Eye (tissue), 1 donor: ENCODE measurements around the gene VCAN.

Source experiments
- DNase-seq: peaks from one replicate; pipeline ENCODE4 v3.0.0-alpha.2; 2015

Gene VCAN

GRCh38 chr5:83539463-83539790, 67.9 kb downstream of the VCAN start:
- DNase-seq, result no peak

GRCh38 chr5:83540105-83540504, 68.6 kb downstream of the VCAN start:
- DNase-seq, result no peak

GRCh38 chr5:83540783-83541182, 69.2 kb downstream of the VCAN start:
- DNase-seq, result no peak

GRCh38 chr5:83542839-83543238, 71.3 kb downstream of the VCAN start:
- DNase-seq, result no peak

- no peak for DNase-seq
Measured at GRCh38 chr5:83543898-83544297, 72.4 kb downstream of the VCAN start.

GRCh38 chr5:83547161-83547560, 75.6 kb downstream of the VCAN start:
- no peak for DNase-seq

- DNase-seq, result no peak
Measured at GRCh38 chr5:83547889-83548288, 76.3 kb downstream of the VCAN start.

- DNase-seq, result peak; percentile 27
Measured at GRCh38 chr5:83548581-83548980, 77.0 kb downstream of the VCAN start.

- no peak for DNase-seq
Measured at GRCh38 chr5:83549076-83549475, 77.5 kb downstream of the VCAN start.

- no peak for DNase-seq
Measured at GRCh38 chr5:83549674-83550073, 78.1 kb downstream of the VCAN start.

GRCh38 chr5:83551821-83552220, 80.3 kb downstream of the VCAN start:
- no peak for DNase-seq

- DNase-seq, result no peak
Measured at GRCh38 chr5:83552275-83552674, 80.7 kb downstream of the VCAN start.

GRCh38 chr5:83553000-83553486, 81.5 kb downstream of the VCAN start:
- no peak for DNase-seq

GRCh38 chr5:83554133-83554532, 82.6 kb downstream of the VCAN start:
- no peak for DNase-seq

- DNase-seq, result no peak
Measured at GRCh38 chr5:83554686-83555085, 83.1 kb downstream of the VCAN start.

GRCh38 chr5:83555263-83555662, 83.7 kb downstream of the VCAN start:
- no peak for DNase-seq

GRCh38 chr5:83556190-83556589, 84.6 kb downstream of the VCAN start:
- DNase-seq, result no peak

GRCh38 chr5:83559118-83559785, 87.7 kb downstream of the VCAN start:
- no peak for DNase-seq

GRCh38 chr5:83562071-83562606, 90.6 kb downstream of the VCAN start:
- no peak for DNase-seq

- DNase-seq, result peak; percentile 45
Measured at GRCh38 chr5:83562791-83563557, 91.4 kb downstream of the VCAN start.

GRCh38 chr5:83563631-83564030, 92.1 kb downstream of the VCAN start:
- no peak for DNase-seq

- peak; percentile 82 for DNase-seq
Measured at GRCh38 chr5:83564069-83564749, 92.7 kb downstream of the VCAN start.

- DNase-seq, result no peak
Measured at GRCh38 chr5:83567741-83568140, 96.2 kb downstream of the VCAN start.

- peak; percentile 41 for DNase-seq
Measured at GRCh38 chr5:83568186-83568585, 96.6 kb downstream of the VCAN start.
